Immature natural killer cell (primary cell): ENCODE results near the gene HEPACAM. TPM values are rescaled to one million over a fixed set of nuclear protein-coding genes. Genes with fewer than 3 reads are reported as not detected.
A peak's percentile ranks its signal among the peaks of the same experiment; 100 is the strongest.

Experiments used
- DNase-seq, 3 donors: peaks; one replicate each; pipeline ENCODE4 v3.0.0; 2022; ENCODE audit warnings: mixed read lengths in 1 of 3
- H3K27ac Mint-ChIP-seq, 6 donors: one replicate each; pipeline ENCODE4 v1.8.0; 2020; ENCODE audit warnings: mixed read lengths in 6 of 6, mild to moderate bottlenecking in 5 of 6, inconsistent platforms in 4 of 6, moderate library complexity in 3 of 6
- H3K27me3 Mint-ChIP-seq, 3 donors: one replicate each; pipeline ENCODE4 v1.8.0; 2020 to 2021; ENCODE audit warnings: low read depth in 3 of 3, mild to moderate bottlenecking in 3 of 3, mixed read lengths in 3 of 3, moderate library complexity in 3 of 3, inconsistent platforms in 1 of 3
- H3K36me3 Mint-ChIP-seq, 3 donors: one replicate each; pipeline ENCODE4 v1.8.0; 2020; ENCODE audit warnings: mixed read lengths in 3 of 3, inconsistent platforms in 2 of 3, mild to moderate bottlenecking in 2 of 3
- H3K4me1 Mint-ChIP-seq, 2 donors: one replicate each; pipeline ENCODE4 v1.8.0; 2020; ENCODE audit warnings: inconsistent platforms in 2 of 2, mild to moderate bottlenecking in 2 of 2, mixed read lengths in 2 of 2, moderate library complexity in 1 of 2
- H3K4me3 Mint-ChIP-seq, 5 donors: one replicate each; pipeline ENCODE4 v1.8.0; 2020; ENCODE audit warnings: mild to moderate bottlenecking in 5 of 5, mixed read lengths in 5 of 5, inconsistent platforms in 3 of 5, moderate library complexity in 3 of 5
- H3K9me3 Mint-ChIP-seq, 6 donors: one replicate each; pipeline ENCODE4 v1.8.0; 2020; ENCODE audit warnings: mild to moderate bottlenecking in 6 of 6, mixed read lengths in 6 of 6, inconsistent platforms in 4 of 6, moderate library complexity in 3 of 6
- polyA plus RNA-seq, 3 donors: library from polyadenylated mRNA; unstranded; fragments of 300-500 nt; fragmentation: Illumina TruSeq; gene quantifications; one replicate each; pipeline ENCODE4 v1.2.3, GENCODE V29; 2021

Gene HEPACAM
- polyA plus RNA-seq, 3 donors from 2014 or later, result not detected

DNA sequence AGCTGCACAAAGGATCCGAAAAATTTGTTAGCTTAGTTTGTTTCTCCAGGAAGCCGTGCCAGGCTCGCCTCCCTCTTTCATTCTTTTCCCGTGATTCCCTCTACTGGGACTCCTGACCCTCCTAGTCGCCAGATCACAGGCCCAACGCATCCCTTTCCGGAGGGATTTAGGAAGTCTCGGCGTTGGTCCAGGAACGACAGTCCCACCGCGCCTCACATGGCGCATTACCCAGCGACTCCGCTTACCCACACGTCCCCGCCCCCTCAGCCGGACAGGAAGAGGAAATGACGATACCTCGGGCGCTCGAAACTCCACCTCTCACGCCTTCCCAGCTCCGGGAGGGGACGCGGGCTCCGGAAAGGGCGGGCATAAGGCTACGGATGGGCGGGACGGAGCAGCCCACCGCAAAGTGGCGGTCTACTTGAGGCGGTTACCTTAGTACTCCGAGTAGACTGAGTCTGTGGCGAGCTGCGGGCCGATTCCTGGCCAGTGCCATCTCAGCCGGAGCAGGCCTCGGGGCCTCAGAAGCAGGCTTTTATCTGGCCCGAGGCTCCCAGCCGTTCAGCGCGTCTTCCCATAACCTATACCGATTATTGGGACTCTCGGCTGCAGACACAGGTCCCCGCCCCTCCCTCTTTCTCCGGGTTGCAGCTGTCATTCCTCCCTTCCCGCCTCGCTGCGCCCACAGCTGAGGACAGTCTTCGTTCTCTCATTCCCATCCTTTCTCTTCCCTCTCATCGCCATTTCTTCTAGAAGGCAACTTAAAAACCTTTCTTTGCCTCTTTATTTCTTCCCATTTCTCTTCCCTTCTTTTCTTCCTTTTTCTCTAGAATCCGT, 18.1 kb upstream of the HEPACAM start, which contains the start of gene CCDC15:
Gene CCDC15, plus strand, starts transcription at position 450 of the 837 bp plus-strand sequence. CDS start 531 bp downstream, outside the sequence.
- H3K9me3 Mint-ChIP-seq, result peaks cover 0 to 2% (median 0%) of the 10 kb centered on the region in 6 donors

DNA sequence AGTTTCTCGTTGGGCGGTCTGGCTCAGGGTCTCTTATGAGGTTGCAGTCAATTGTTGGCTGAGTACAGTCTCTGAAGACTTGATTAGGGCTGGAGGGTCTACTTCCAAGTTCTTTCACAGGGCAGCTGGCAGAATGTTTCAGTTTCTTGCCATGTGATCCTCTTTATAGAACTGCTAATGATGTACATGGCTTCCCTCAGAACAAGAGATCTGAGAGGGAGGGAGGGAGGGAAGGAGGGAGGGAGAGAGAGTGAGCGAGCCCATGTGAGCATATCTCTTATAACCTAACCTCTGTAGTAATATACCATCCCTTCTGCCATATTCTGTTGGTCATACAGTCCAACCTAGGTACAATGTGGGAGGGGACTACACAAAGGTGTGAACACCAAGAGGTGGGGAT, 15.5 kb upstream of the HEPACAM start:
- Mint-ChIP-seq H3K36me3 (peaks cover 5 to 8% (median 7%) of the 10 kb centered on the region in 3 donors), H3K4me3 (no peak overlapping the region)

More for the DNA sequence above, 18.1 kb upstream of the HEPACAM start, which contains the start of gene CCDC15:
- H3K27ac Mint-ChIP-seq, result no peak within 1 kb of the TSS
- peaks cover 0 to 3% (median 0%) of the 10 kb centered on the region in 3 donors for H3K36me3 Mint-ChIP-seq
- H3K4me3 Mint-ChIP-seq, result peak within 1 kb of the TSS in 1 of 5 donors; percentile 22
- H3K27me3 Mint-ChIP-seq, result peaks cover 0 to 2% (median 0%) of the 10 kb centered on the region in 3 donors
- H3K4me1 Mint-ChIP-seq, result peaks cover under 1 to 5% of the 10 kb centered on the region in 2 donors
- peak; percentile 94 for DNase-seq

DNA sequence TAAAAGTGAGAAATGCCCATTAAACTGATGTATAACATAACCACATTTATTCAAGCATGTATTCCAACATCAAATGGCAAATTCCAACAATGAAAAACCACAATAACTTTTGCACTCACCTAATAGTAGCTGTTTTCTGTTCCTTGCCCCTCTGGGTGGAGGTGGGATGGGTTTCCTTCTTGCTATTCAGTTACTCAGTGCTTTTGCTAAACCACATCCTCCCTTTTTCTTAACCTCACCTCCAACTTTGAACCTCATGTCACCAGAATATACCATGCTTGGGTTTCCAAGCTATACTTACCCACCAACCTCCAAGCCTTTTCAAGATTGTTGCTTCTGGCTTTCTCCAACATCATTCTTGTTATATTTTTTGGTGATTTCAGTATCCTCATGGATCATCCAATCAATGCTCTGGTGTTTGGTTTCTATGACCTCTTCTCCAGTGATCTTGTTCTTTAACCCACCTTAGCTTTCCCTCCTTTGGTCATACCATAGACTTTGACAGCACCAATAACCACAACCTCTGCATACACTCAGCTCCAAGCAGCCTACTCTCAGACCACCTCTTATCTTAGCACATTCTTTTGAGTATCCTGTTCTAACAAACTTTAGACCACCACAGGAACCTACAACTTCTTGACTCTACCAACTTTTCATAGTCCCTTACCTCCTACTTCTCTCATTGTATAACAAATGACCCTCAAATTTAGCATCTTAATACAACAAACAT, 14.9 kb upstream of the HEPACAM start:
- peaks cover 7 to 8% (median 7%) of the 10 kb centered on the region in 3 donors for H3K36me3 Mint-ChIP-seq
- peaks cover 2 to 13% (median 8%) of the 10 kb centered on the region in 6 donors for H3K9me3 Mint-ChIP-seq
- peaks cover 5 to 11% of the 10 kb centered on the region in 2 donors for H3K4me1 Mint-ChIP-seq
- DNase-seq, result peak; percentile 18 to 41 (median 28)
- no peak overlapping the region for H3K4me3 Mint-ChIP-seq
- peaks cover 0 to 3% (median 0%) of the 10 kb centered on the region in 3 donors for H3K27me3 Mint-ChIP-seq
- H3K27ac Mint-ChIP-seq, result peak overlapping the region in 1 of 6 donors; percentile 32

More for the DNA sequence above, 15.5 kb upstream of the HEPACAM start:
- no peak for DNase-seq
- peaks cover 0 to 3% (median 0%) of the 10 kb centered on the region in 3 donors for H3K27me3 Mint-ChIP-seq
- H3K27ac Mint-ChIP-seq, result no peak overlapping the region
- peaks cover 2 to 13% (median 8%) of the 10 kb centered on the region in 6 donors for H3K9me3 Mint-ChIP-seq
- H3K4me1 Mint-ChIP-seq, result peaks cover 5 to 11% of the 10 kb centered on the region in 2 donors

DNA sequence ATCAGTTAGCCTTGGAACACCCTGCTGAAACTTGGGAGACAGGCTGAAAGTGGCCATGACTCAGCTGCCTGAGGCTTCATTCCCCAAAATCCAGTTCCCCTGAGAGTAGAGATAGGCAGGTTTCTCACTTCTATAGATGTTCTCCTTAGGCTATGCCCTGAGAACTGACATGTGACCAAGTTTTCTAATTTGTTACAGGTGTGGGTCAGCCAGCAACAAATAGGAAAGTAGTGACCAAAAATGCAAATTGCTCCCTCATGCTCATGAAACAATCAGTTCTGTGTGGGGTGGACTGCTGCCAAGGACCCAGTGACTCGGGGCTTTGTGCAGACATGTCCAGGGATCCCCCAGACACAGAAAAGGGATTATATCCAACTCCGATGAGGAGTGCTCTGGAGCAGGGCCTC, 10.9 kb upstream of the HEPACAM start:
- Mint-ChIP-seq H3K9me3 (peaks cover 2 to 13% (median 8%) of the 10 kb centered on the region in 6 donors), H3K27ac (no peak overlapping the region), H3K4me3 (no peak overlapping the region), H3K36me3 (peaks cover 7 to 8% (median 7%) of the 10 kb centered on the region in 3 donors), H3K4me1 (peaks cover 12 to 18% of the 10 kb centered on the region in 2 donors), H3K27me3 (peaks cover 0 to 5% (median 3%) of the 10 kb centered on the region in 3 donors)
- DNase-seq, result no peak

DNA sequence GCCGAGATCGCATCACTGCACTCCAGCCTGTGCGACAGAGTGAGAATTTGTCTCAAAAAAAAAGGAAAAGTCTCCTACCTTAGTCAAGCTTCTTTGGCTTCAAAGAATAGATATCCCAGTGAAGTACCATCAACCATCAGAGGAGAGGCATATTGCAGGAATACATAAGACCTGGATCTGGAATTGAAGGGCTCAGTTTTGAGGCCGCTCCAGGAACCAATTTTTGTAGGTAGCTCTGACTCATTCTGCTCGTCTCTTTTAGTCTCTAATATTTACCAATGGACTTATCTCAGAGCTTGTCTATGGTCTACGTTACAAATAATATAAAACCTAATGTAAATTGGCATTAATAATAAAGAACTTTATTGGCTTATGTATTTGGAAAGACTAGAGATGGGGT, 10.0 kb upstream of the HEPACAM start:
- H3K36me3 Mint-ChIP-seq, result peaks cover 7 to 8% (median 7%) of the 10 kb centered on the region in 3 donors
- DNase-seq, result no peak
- peaks cover 0 to 5% (median 3%) of the 10 kb centered on the region in 3 donors for H3K27me3 Mint-ChIP-seq
- H3K4me3 Mint-ChIP-seq, result no peak overlapping the region
- H3K9me3 Mint-ChIP-seq, result peaks cover 2 to 13% (median 8%) of the 10 kb centered on the region in 6 donors
- no peak overlapping the region for H3K27ac Mint-ChIP-seq
- peaks cover 12 to 18% of the 10 kb centered on the region in 2 donors for H3K4me1 Mint-ChIP-seq

GRCh38 chr11:124944565-124944964, 8.7 kb upstream of the HEPACAM start:
- Mint-ChIP-seq H3K4me3 (no peak overlapping the region), H3K27ac (no peak overlapping the region), H3K36me3 (peaks cover 7 to 8% (median 7%) of the 10 kb centered on the region in 3 donors), H3K4me1 (peaks cover 12 to 17% of the 10 kb centered on the region in 2 donors), H3K9me3 (peaks cover 2 to 13% (median 7%) of the 10 kb centered on the region in 6 donors), H3K27me3 (peaks cover 0 to 5% (median 3%) of the 10 kb centered on the region in 3 donors)
- DNase-seq, result no peak

GRCh38 chr11:124943741-124944140, 7.9 kb upstream of the HEPACAM start:
- H3K36me3 Mint-ChIP-seq, result peaks cover 6 to 7% (median 7%) of the 10 kb centered on the region in 3 donors
- H3K4me3 Mint-ChIP-seq, result no peak overlapping the region
- DNase-seq, result no peak
- H3K27ac Mint-ChIP-seq, result peak overlapping the region in 5 of 6 donors; percentile 4 to 91 (median 76)
- H3K4me1 Mint-ChIP-seq, result peaks cover 9 to 12% of the 10 kb centered on the region in 2 donors
- peaks cover 0 to 5% (median 3%) of the 10 kb centered on the region in 3 donors for H3K27me3 Mint-ChIP-seq
- H3K9me3 Mint-ChIP-seq, result peaks cover 2 to 12% (median 7%) of the 10 kb centered on the region in 6 donors

DNA sequence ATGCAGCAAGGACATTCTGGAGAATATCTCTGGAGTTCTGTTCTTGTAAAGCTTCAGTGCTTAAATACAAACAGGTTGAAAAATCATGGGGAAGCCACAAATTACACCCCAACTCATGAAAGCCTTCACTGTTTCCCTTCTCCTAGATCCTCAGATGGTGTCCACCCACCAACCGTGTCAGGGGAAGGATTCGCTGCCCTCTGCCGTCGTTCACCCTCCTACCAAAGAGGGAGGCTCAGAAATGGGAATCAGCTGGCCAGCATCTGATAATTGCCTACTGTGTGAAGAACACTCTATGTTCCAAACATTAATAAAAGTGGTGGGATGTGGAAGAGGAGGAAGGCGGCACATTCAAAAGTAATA, 7.4 kb upstream of the HEPACAM start:
- Mint-ChIP-seq H3K27ac (peak overlapping the region in 1 of 6 donors; percentile 55), H3K4me1 (peaks cover 6 to 9% of the 10 kb centered on the region in 2 donors), H3K4me3 (no peak overlapping the region), H3K9me3 (peaks cover under 1 to 7% (median 2%) of the 10 kb centered on the region in 6 donors), H3K27me3 (peaks cover 0 to 8% (median 5%) of the 10 kb centered on the region in 3 donors), H3K36me3 (peaks cover 2 to 6% (median 3%) of the 10 kb centered on the region in 3 donors)
- DNase-seq, result no peak

DNA sequence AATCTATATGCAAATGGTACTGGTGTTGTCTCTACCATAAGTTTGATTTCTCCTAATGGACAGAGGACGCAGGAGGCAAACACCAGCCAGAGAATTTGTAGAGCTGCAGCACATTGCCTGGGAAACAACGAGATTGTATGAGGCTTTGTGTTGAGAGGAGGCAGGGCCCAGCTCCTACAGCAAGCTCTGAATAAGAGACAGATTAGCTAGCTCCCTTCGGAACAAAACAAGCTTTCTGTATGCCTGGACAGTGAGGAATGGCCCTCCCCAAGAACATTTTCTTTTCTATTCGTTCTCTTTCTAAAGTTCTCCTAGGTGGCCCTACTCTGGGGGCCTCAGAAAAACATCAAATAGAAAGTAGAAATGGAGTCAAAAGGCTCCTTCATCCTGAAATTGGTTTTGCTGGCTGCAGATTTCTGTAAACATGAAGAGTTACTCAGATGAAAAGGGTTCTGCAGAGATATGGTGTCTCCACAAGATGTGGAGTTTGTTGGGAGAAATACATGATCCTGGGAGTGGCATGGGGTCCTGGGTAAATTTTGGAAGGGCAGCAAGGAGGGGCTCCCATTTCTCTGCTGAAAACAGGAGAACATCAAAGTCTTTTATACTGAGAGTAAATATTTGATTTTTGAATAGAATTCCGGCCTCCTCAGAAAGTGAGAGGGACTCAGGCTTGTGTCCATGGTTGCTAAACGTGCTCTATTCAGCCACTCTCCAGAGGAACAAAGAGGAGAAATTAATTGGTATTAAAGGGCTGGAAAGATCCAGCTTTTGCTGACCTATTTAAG, 6.8 kb upstream of the HEPACAM start:
- Mint-ChIP-seq H3K27ac (no peak overlapping the region), H3K9me3 (peaks cover 0 to 2% (median 0%) of the 10 kb centered on the region in 6 donors), H3K4me1 (peaks cover 6 to 7% of the 10 kb centered on the region in 2 donors), H3K27me3 (peaks cover 0 to 11% (median 5%) of the 10 kb centered on the region in 3 donors), H3K36me3 (peaks cover 0 to 3% (median 0%) of the 10 kb centered on the region in 3 donors), H3K4me3 (no peak overlapping the region)
- DNase-seq, result no peak

GRCh38 chr11:124941703-124942102, 5.9 kb upstream of the HEPACAM start:
- Mint-ChIP-seq H3K27ac (no peak overlapping the region), H3K36me3 (peaks cover 0 to 3% (median 0%) of the 10 kb centered on the region in 3 donors), H3K9me3 (no peaks in the 10 kb centered on the region), H3K27me3 (peaks cover under 1 to 11% (median 5%) of the 10 kb centered on the region in 3 donors), H3K4me1 (peaks cover 6 to 7% of the 10 kb centered on the region in 2 donors), H3K4me3 (no peak overlapping the region)
- no peak for DNase-seq

DNA sequence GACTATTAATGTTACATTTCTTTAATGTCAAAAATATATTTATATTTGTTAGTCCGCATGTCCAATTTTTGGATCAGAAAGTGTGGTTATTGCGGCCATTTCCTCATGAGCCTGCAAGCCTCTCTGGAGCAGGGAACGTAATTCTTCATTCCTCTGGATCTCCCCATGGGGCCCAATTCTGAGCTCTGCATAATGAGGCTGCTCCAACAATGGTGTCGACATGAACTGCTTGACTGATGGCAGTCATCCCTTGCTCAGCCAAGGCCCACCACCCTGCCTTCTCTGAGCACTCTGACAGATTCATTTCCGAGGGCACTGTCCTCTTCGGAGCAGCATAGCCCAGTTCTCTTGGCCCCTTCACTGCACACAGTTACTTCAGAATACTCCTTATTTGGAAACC, 3.1 kb upstream of the HEPACAM start:
- DNase-seq, result no peak
- Mint-ChIP-seq H3K4me3 (no peak overlapping the region), H3K27me3 (peaks cover 2 to 8% (median 7%) of the 10 kb centered on the region in 3 donors), H3K9me3 (peaks cover 0 to 2% (median 0%) of the 10 kb centered on the region in 6 donors), H3K27ac (no peak overlapping the region), H3K4me1 (peaks cover 5 to 7% of the 10 kb centered on the region in 2 donors), H3K36me3 (no peaks in the 10 kb centered on the region)

GRCh38 chr11:124938206-124938765, 2.4 kb upstream of the HEPACAM start:
- peaks cover 2 to 8% (median 4%) of the 10 kb centered on the region in 3 donors for H3K27me3 Mint-ChIP-seq
- DNase-seq, result no peak
- peaks cover 0 to under 1% of the 10 kb centered on the region in 2 donors for H3K4me1 Mint-ChIP-seq
- no peak overlapping the region for H3K27ac Mint-ChIP-seq
- no peaks in the 10 kb centered on the region for H3K36me3 Mint-ChIP-seq
- peaks cover 0 to 2% (median 0%) of the 10 kb centered on the region in 6 donors for H3K9me3 Mint-ChIP-seq
- no peak overlapping the region for H3K4me3 Mint-ChIP-seq
